Globus pallidus (tissue), 1 donor: ENCODE measurements around the gene DOCK8.

ENCODE experiments used
- DNase-seq: peaks from one replicate; pipeline ENCODE4 v3.0.0-alpha.2; 2015; ENCODE audit warnings: low spot score

The DOCK8 gene

DNA sequence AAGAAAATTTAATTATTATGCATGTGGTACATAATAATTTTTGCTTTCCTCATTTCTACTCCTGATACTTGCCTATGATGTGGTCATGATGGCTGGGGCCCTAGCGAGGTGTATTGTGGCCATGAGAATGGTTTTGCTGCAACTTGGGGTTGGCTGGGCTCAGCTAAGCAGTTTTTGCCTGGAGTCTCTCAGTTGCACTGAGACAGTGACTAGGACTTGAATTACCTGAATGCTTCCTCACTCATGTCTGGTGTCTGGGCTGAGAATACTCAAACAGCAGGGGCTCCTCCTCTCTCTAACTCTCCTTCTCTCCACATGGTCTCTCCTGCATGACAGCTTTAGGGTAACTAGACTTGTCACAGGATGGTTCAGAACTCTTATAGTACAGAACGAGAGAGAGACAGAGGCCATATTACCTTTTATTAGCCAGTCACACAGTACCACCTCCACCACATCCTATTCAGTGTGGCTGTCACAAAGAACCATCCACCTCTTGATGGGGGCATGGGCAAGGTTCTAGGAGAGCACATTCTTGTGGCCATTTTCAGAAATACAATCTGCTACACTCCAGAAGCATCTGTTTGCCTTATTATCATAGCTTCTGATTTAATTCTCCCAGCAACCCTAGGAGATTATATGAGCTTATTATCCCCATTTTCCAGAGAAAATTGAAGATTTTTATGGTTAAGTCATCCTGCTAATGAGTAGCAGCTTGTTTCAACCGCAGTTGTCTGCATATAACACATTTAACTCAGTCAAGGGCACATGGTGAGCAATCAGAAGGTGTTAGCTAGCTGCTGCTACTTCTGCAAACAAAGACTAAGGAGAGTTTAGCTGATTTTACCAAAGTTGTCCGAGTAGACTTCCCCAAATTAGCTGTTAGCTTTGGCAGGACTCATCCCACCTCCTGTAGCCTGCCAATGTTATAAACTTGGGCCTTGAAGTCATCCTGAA lies 245.1 kb downstream of the DOCK8 start:
- DNase-seq, result no peak

DNA sequence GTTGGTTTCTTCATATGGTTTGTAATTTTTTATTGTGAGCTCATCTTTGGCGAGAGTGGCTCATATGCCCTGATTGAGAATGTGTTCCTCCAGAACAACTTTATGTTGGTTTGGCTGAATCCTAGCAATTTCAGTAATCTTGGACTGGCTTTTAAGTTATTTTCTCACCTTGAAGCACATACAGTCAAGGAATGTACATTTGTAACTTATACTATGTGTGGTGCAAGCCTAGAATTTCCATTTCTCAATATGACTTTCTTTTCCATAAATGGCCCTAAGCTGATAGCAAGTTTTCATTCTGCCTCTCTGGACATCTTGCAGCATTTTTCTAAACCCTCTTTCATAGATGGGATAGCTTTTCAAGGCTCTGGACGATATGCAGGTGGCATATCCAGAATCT lies 247.5 kb downstream of the DOCK8 start:
- no peak for DNase-seq

DNA sequence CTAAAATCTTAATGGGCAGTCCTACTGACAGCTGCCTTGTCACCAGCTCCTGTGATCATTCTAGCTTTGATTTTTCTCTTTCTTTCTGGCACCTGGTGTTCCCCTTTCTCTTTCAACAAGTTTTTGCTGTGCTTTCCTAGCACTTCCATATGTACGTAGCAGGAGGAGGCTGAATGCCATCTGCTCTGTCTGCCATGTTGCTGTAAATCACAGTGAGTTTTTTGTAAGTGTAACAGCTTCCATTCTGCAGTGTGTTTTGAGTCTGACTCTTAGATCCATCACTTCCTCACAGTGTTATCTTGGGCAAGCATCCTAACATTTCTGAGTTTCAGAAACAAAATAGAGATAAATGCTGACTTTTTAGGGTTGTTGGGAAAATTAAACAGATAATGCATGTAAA lies 247.9 kb downstream of the DOCK8 start:
- no peak for DNase-seq

DNA sequence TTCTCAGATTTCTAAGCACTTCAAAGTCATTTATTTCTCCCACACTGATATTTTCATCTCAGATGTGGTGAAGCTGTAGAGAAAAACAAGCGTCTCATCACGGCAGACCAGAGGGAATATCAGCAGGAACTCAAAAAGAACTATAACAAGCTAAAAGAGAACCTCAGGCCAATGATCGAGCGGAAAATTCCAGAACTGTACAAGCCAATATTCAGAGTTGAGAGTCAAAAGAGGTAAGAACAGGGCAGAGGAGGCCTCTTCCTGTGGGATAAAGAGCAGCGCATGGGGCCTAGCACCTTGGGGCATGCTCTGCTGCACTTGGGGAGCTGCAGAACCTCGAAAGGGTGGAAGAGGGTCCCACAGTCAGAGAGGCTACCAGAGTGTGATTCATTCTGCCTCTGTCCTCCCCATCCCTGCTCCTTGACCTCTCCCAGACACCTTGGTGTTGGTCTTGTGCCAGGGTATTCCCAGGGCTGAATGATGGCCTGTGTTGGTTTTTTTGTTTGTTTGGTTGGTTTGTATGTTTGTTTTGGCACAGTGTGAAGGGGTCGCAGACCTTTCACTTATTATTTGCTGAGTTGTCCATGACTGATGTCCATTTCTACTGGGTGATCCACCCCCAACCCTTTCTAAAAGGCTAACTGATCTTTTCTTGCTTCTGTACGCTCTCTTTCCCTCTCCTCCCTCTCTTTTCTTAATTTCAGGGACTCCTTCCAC lies 248.9 kb downstream of the DOCK8 start:
- DNase-seq, result no peak

DNA sequence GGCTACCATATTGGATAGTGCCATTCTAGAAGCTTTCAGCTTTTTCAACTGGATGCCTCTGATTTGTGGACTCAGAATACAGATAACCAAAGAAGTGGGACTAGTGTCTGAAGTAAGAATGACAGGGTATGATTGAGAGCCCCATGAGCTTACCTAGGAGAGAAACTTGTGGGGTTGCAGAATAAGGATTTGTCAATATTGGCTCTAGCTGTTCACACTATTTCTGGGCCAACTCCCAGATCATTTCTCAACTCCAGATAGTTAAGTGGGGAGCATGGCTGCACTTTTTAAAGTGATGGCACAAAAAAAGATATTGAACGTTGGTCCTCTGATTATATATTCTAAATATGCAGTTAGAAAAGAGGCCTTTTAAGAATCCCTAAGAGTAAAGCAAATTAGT lies 252.1 kb downstream of the DOCK8 start:
- no peak for DNase-seq

DNA sequence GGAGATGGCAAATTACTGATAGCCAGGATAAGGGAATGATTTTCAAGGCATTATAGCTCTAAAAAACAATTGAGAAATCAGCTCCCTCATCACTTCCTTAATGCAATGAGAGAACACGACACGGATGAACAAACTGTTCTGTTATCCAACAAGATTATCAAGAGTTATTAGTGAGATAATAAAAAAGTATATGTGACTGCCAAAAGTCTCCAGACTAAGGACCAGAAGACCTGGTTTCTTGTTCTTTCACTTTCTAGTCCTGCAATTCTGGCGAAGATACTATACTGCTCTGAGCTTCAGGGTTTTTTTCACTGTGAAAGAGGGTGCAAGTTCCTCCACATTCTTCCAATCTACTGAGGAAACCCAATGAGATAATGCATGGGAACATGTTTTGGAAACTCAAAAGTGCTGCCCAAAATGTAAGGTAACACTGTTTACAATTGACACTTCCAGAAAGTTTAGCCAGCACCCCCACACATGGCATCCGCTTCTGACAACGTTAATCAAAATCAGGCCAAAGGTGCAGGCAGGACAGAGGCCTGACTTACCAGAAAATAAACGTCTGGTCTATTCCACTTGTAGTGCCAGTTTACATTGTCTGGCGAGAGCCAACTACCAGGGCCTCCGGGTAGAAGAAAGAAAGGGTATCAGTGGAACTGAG lies 254.2 kb downstream of the DOCK8 start:
- no peak for DNase-seq

DNA sequence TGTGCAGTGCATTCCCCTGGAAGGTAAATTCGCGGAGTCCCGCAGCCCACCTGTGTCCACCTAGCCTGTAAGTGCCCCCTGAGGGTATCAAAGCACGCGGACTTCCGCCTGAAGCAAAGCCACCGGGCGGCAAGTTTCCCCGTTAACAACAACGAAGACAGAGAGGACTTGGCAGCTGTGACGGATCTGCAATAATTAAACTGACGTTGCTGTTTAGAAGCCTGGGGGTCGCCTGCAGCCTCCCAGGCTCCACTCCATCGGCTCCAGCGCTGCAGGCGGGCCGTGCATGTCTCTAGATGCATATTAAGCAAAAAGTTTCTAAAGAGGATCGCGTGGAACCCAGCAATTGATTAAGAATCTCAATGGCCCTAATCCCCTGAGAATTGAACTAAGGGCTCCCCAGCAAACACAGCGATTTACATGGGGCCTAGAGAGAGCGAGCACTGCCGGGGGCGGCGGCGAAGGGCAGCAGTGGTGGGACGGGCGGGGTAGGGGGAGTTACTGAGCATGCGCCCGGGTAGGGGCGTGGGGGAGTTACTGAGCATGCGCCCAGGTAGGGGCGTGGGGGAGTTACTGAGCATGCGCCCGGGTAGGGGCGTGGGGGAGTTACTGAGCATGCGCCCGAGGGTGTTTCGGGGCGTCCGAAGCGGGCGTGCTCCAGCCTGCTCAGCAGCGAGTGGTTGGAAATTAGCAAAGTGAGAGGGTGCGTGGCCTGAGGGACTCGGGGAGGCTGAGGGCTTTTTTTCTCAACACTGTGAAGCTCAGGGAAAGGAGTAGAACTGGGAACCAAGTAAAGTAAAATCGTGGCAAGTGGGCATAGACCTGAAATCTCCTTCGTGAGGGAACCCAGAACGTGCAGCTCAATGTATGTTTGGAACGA lies 255.2 kb downstream of the DOCK8 start:
- DNase-seq, result peak; percentile 89

DNA sequence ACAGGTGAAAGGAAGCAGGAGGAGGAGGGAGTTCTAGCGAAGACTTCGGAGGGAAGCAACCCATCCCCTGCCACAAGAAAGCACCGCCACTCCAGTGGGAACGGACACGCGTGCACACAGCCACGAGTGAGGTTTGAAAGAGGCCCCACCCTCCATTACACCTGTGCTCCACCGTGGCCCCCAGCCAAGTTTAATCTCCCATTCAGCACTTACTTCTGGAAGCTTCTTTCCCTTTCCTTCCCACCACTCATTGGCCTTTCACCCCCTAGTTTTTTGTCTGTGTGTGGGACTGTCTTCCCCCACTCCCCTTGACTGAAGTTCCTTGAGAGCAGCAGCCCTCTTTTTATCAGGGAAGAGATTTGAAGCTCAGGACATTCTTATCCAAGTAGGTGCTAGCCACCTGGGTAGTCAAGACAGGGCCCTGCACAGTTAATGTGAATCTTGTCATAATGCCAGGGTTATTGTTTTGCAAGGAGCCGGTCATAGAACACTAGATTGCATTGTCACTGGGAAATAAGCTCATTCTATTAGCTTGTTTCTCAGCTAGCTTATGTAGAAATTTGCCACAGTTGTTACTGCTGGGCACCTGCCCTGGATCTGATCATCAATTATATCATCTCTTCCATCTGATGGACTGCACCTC lies 256.0 kb downstream of the DOCK8 start:
- no peak for DNase-seq

DNA sequence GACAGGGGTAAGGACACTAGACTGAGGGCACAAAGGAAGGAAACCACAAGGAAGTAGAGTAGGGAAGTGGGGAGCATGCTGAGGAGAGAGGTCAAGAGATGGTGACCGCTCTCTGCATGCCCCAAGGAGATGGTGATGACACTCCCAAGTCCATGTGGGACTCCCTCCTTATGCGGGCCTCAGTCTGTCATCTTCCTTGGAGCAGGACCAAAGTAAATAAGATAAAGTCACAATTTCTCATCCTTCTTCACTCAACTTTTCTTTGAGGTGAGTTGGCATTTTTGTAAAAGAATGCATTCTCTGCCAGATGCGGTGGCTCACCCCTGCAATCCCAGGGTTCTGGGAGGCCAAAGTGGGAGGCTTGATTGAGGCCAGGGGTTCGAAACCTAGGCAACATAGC lies 256.7 kb downstream of the DOCK8 start:
- no peak for DNase-seq

DNA sequence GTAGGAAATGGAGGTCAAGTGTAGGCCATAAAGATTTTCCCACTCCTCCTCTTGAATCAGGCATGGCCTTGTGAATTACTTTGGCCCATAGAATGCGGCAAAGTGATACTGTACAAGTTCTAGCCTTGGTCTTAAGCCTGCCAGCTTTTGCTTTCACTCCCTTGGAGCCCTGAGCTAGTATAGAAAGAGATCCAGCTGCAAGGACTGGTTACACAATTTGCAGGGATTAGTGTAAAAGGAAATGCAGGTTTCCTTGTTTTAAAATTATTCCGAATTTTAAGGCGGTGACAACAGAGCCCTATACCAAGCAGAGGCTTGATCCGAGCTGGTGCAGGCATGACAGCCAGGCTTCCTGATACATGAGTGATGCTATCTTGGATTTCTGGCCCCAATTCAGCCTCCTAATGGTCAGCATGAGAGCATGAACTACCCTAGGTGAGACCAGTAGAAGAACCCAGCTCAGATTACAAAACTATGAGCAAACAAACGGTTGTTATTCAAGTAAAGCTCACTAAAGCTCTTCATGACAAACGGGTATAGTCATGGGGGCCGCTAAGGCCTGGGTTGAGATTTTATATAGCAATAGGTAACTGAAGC lies 257.9 kb downstream of the DOCK8 start:
- no peak for DNase-seq

DNA sequence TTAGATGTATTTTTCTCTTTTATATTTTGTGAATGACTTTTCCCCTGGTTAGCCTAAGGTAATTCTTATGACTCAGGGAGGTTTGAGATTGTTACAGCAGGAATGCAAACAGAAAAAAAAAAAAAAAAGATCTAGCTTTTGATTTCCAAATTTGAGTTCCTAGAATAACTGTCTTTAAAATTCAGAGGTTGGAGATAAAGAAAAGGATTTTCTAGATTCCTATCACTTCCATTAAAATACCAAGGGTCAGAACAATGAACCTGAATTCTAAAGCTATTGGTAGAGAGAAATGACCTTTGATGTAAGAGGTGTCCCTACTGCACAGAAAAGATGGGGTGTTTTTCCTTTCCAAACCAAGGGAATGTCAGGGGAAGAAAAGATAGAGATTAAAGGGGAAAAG lies 262.5 kb downstream of the DOCK8 start:
- no peak for DNase-seq

DNA sequence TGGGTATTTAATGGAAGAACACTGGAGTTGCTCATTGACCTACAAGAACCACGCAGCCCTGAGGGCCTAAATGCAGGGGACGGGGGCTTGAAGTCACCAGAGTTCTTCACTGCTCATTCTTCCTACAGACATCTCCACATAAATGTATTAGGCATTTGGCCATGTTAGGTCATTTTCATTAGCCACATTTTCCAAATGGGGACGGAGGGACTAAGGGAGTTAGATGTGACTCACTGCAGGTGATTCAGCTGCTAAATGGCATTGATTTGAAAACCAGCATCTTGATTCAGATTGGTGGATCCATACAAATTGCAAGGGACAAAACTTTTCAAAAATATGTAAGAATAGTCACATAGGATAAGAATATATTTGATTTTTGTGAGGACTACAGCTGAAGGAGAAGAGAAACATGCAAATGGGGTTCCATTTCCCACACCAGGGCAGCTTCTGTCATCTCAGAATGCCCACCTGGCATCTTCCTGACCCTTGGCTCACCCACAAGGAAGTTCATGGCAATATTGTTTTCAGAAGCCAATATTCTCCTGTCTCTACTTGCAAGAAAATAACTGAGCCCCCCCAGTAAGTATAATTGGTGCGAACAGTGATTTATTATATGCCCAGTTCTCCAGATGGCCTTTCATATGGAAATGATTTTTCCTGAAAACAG lies 264.8 kb downstream of the DOCK8 start:
- no peak for DNase-seq

DNA sequence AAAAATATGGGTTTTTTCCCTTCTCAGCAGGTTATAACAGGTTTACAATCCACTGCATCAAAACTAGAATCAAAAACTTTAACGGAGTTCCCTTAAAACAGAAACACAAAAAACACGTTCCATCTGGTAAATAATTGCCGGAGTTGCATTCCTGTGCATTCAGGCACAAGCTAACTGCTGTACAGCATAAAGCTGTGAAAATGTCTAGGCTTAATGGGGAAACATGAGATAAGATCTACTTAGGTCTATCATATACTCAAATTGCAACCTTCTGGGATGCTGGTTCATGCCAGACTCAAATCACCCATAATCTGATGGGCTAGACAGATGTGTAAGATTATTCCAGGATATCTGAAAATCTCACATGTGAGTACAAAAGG lies 265.3 kb downstream of the DOCK8 start:
- DNase-seq, result no peak

DNA sequence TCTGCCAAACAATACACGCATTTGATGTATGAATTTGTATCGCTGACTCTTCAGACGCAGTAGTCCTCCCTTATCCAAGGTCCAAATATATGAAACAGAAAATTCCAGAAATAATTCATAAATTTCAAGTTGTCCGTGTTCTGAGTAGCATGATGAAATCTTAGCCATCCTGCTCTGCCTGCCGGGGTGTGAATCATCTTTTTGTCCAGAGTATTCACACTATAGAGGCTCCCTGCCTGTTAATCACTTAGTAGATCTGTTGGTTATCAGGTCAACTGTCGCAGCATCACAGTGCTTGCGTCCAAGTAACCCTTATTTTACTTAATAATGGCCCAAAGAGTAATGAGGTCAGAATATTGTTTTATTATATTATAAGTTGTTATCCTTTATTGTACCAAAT lies 268.1 kb downstream of the DOCK8 start:
- no peak for DNase-seq

DNA sequence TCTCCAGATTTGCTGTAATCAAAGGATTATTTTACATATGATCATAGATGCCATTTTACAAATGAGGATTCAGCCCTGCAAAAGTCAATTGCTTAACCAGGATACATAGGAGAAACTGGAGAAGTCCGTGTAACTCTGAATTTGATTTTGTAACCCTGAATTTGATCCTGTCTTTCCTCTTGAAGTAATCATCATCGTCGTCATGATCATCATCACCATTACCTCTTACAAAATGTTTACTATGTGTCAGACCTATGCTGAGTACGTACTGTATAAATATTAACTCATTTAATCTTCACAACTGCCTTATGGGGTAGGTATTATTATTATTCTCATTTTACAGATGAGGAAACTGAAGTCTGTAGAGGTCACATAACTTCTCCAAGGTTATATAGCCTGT lies 271.5 kb downstream of the DOCK8 start:
- DNase-seq, result no peak

DNA sequence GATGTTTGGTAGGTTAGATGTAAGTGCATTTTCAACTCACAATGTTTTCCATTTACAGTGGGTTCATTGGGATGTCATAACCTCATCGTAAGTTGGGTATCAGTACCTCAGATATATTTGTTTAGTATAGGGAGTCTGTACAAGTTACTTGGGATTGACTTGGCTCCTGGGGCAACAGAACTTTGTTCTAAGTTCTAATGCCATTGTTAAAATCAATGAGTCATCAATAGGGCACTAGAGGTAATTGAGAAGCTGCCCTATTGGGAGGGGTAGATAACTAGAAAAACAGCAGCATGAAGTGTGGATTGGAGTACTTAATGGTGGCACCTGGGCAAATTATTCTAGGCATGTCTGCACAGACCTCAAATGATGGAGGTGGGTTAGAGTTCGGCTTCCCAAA lies 272.8 kb downstream of the DOCK8 start:
- DNase-seq, result no peak

DNA sequence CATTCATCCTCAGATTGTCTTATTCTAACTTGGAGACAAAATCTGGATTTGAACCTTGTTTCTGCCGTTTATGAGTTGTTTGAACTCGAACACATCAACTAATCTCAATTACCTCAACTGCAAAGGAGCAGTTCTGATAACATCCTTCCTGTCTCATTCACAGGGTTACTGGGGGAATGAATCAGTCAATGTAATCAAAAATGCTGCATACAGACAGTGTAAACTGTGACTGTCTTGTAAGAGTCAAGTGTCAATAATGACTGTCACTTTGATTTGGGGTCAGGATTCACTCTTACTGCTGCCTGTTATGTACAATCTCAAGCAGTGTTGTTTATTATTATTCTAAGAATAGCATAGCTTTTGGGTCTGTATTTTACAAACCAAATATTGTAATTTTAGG lies 273.8 kb downstream of the DOCK8 start:
- no peak for DNase-seq

DNA sequence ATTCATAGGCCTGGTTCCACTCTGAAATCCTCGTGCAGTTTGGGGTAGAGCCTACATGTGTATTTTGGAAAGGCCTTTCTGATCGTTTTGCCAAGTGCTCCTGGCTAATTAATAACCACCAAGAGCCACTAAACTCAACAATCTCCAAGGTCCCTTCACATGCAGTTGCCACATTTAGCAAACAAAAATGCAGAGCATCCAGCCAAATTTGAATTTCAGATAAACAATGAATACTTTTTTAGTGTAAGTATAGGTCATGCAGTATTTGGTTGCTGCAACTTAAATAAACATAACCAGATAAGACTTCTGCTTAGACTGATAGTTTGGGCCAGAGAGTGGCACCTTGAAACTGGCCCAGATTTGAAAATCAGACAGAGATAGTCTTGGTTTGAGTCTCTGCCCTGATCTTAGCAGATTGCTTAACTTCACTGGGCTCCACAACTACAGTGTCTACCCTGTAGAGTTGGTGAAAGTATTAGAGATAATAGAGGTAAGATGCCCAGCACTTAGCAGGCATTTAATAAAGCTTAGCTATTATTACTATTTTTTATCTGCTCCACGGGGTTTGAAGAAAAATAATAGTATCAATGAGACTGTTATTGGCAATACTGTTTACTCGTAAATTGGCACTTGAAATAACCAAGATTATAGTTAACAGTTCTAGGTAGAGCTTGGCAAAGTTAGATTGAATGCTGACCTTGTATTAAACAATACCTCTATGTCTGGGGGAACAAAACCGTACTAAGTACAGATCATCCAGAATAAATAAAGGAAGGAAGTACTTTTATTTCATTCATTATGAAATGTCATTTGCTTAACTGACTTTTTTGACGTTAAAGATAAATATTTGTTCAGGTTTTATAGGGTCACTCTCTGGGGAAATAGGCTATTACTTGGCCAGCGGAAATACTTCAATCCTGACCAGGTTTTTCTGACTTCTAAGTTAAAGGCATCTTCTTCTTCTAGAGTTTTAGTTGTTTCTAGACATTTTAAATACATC lies 274.8 kb downstream of the DOCK8 start:
- no peak for DNase-seq

DNA sequence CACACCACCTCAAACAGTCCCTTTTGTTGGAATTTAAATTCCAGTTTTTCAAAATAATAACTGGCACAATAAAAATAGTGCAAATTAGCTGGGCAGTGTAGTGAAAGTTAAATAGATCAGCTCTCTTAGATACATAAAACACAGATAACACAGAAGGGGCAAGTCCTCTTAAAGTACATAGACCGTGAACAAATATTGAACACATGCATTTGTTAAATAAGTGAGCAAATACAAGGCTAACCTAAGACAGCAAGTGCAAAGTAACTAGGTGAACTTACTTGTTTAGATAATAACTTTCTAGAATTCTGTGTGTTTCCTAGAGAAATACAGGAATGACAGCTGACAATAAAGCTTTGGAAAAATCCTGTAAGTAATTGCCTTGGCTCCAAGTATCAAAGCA lies 280.1 kb downstream of the DOCK8 start:
- DNase-seq, result no peak
